Nephron progenitor cell (in vitro differentiated cells): ENCODE results near the gene KDM7A.

Experiments used
- DNase-seq: peaks from one replicate; pipeline ENCODE4 v3.0.0; 2021
- H3K27ac Mint-ChIP-seq: 2 replicates; pipeline ENCODE4 v1.8.0; 2021; ENCODE audit warnings: mild to moderate bottlenecking, moderate library complexity, mixed read lengths
- H3K27me3 Mint-ChIP-seq: 2 replicates; pipeline ENCODE4 v1.8.0; 2021; ENCODE audit warnings: mild to moderate bottlenecking, low read depth, mixed read lengths; ENCODE audit not compliant: poor library complexity
- H3K36me3 Mint-ChIP-seq: 2 replicates; pipeline ENCODE4 v1.8.0; 2021; ENCODE audit warnings: low read depth, mixed read lengths
- H3K4me1 Mint-ChIP-seq: 2 replicates; pipeline ENCODE4 v1.8.0; 2021; ENCODE audit warnings: mixed read lengths
- H3K4me3 Mint-ChIP-seq: 2 replicates; pipeline ENCODE4 v1.8.0; 2021; ENCODE audit warnings: mild to moderate bottlenecking, moderate library complexity, mixed read lengths
- H3K9me3 Mint-ChIP-seq: 2 replicates; pipeline ENCODE4 v1.8.0; 2021; ENCODE audit warnings: mild to moderate bottlenecking, moderate library complexity, mixed read lengths
- CTCF ChIP-seq: fragments of 200-600 bp; sonication (generic); IDR thresholded peaks from 2 replicates; pipeline ENCODE4 v1.5.0; 2021; ENCODE audit warnings: antibody characterized with exemption

The KDM7A gene

GRCh38 chr7:140081774-140082425 lies 94.9 kb downstream of the KDM7A start:
- H3K27ac Mint-ChIP-seq: no peak overlapping the region
- DNase-seq: no peak
- H3K4me1 Mint-ChIP-seq: peaks cover 13% of the 10 kb centered on the region
- TF ChIP-seq CTCF: no peak
- H3K36me3 Mint-ChIP-seq: no peaks in the 10 kb centered on the region
- no peaks in the 10 kb centered on the region for H3K9me3 Mint-ChIP-seq
- H3K4me3 Mint-ChIP-seq: no peak overlapping the region
- no peaks in the 10 kb centered on the region for H3K27me3 Mint-ChIP-seq

GRCh38 chr7:140080919-140081318 lies 95.9 kb downstream of the KDM7A start:
- no peaks in the 10 kb centered on the region for H3K27me3 Mint-ChIP-seq
- no peaks in the 10 kb centered on the region for H3K36me3 Mint-ChIP-seq
- H3K4me1 Mint-ChIP-seq: peaks cover 13% of the 10 kb centered on the region
- H3K9me3 Mint-ChIP-seq: no peaks in the 10 kb centered on the region
- no peak for DNase-seq
- TF ChIP-seq CTCF: no peak
- H3K27ac Mint-ChIP-seq: no peak overlapping the region
- H3K4me3 Mint-ChIP-seq: no peak overlapping the region

- peak; percentile 35 for TF ChIP-seq CTCF
- Mint-ChIP-seq H3K4me3 (no peak overlapping the region), H3K4me1 (peaks cover 13% of the 10 kb centered on the region), H3K27me3 (peaks cover 6% of the 10 kb centered on the region), H3K36me3 (no peaks in the 10 kb centered on the region), H3K27ac (no peak overlapping the region), H3K9me3 (peaks cover 8% of the 10 kb centered on the region)
- DNase-seq: peak; percentile 42
Observed at GRCh38 chr7:140079121-140079536, 97.7 kb downstream of the KDM7A start.

GRCh38 chr7:140078392-140078791 lies 98.4 kb downstream of the KDM7A start:
- Mint-ChIP-seq H3K27ac (peak overlapping the region; percentile 88), H3K9me3 (peaks cover 9% of the 10 kb centered on the region), H3K4me3 (no peak overlapping the region), H3K36me3 (no peaks in the 10 kb centered on the region), H3K4me1 (peaks cover 13% of the 10 kb centered on the region), H3K27me3 (peaks cover 6% of the 10 kb centered on the region)
- no peak for TF ChIP-seq CTCF
- no peak for DNase-seq

- H3K27ac Mint-ChIP-seq: no peak overlapping the region
- no peak for DNase-seq
- no peak for TF ChIP-seq CTCF
- no peak overlapping the region for H3K4me3 Mint-ChIP-seq
- H3K4me1 Mint-ChIP-seq: peaks cover 13% of the 10 kb centered on the region
- peaks cover 6% of the 10 kb centered on the region for H3K27me3 Mint-ChIP-seq
- H3K9me3 Mint-ChIP-seq: peaks cover 10% of the 10 kb centered on the region
- H3K36me3 Mint-ChIP-seq: no peaks in the 10 kb centered on the region
Observed at GRCh38 chr7:140074780-140075179, 102.0 kb downstream of the KDM7A start.

- Mint-ChIP-seq H3K27me3 (peaks cover 16% of the 10 kb centered on the region), H3K36me3 (peaks cover 10% of the 10 kb centered on the region), H3K4me1 (no peaks in the 10 kb centered on the region), H3K27ac (no peak overlapping the region), H3K4me3 (no peak overlapping the region), H3K9me3 (peaks cover 51% of the 10 kb centered on the region)
- TF ChIP-seq CTCF: no peak
- no peak for DNase-seq
Observed at GRCh38 chr7:140070546-140070945, 106.2 kb downstream of the KDM7A start.
